ENCODE results near the gene SMG6.

DNA sequence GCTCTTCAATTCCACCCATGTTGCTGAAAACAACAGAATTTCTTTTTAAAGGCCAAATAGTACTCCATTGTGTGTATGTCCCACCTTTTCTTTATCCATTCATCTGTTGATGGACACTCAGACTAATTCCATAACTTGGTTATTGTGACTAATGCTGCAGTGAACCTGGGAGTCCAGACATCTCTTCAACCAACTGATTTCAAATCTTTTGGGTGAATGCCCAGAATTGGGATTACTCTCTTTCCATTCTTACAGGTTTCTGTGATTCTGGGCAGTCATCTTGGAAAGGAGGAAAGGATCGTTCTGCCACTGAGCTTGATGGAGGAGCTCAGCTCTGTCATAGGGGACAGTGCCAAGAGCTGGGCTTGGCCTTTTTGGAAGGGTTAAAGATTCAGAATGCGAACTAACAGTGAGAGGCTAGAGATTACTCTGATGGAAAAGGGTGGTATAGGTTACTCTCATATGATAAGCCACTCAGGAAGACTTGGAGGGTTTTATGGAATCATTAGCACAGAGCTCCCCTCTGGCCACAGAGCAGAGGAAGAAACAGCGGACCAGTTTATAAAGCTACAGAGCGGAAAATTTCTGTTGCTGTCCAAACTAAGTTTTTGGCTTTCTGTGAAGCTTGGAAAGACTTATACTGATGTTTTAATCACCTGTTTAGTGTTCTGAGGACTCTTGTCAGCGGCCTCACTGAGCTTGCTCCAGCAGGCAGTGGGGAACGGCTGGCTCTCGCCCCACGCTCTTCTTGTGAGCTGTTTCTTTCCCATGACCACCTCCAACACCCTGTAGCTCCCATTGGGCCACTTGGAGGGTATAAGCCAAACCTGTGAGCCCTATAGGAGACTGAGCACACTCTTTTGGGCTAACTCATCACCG is 200.4 kb downstream of the SMG6 start:
- TF ChIP-seq CTCF (IDR thresholded peaks at IDR 0.05), result no peak
- TF ChIP-seq POLR2AphosphoS5 (IDR thresholded peaks at IDR 0.05), result no peak
